Activated T-cell treated with anti-CD3 and anti-CD28 coated beads for 1 hour (primary cell): ENCODE data around the gene TMEM109.

Experiments used
- DNase-seq: peaks from one replicate; pipeline ENCODE4 v3.0.0-alpha.2; 2020; ENCODE audit warnings: low read depth

The TMEM109 gene

GRCh38 chr11:60910281-60910687 lies 3.7 kb upstream of the TMEM109 start:
- DNase-seq = no peak

GRCh38 chr11:60910711-60911380 lies 3.1 kb upstream of the TMEM109 start:
- no peak for DNase-seq

- no peak for DNase-seq
These were observed 1.6 kb upstream of the TMEM109 start for GRCh38 chr11:60912223-60912850.

- DNase-seq = no peak
These were observed 968 bp upstream of the TMEM109 start for GRCh38 chr11:60912851-60913528.

GRCh38 chr11:60914633-60915247 lies 782 bp downstream of the TMEM109 start:
- DNase-seq = no peak

GRCh38 chr11:60915248-60915914 lies 1.4 kb downstream of the TMEM109 start:
- peak; percentile 55 for DNase-seq

GRCh38 chr11:60916669-60917206 lies 2.8 kb downstream of the TMEM109 start:
- DNase-seq = no peak

- no peak for DNase-seq
These were observed 3.3 kb downstream of the TMEM109 start for GRCh38 chr11:60917267-60917666.

- no peak for DNase-seq
These were observed 4.4 kb downstream of the TMEM109 start for GRCh38 chr11:60918251-60918938.

- DNase-seq = no peak
These were observed 4.9 kb downstream of the TMEM109 start for GRCh38 chr11:60918939-60919265.

GRCh38 chr11:60919320-60919719 lies 5.4 kb downstream of the TMEM109 start:
- no peak for DNase-seq

- no peak for DNase-seq
These were observed 6.0 kb downstream of the TMEM109 start for GRCh38 chr11:60919956-60920355.

- no peak for DNase-seq
These were observed 7.3 kb downstream of the TMEM109 start for GRCh38 chr11:60921259-60921658.

GRCh38 chr11:60921777-60922335 lies 7.9 kb downstream of the TMEM109 start:
- DNase-seq = no peak

- DNase-seq = no peak
These were observed 8.9 kb downstream of the TMEM109 start for GRCh38 chr11:60922906-60923305.

GRCh38 chr11:60923326-60923725 lies 9.4 kb downstream of the TMEM109 start:
- no peak for DNase-seq

- no peak for DNase-seq
These were observed 9.8 kb downstream of the TMEM109 start for GRCh38 chr11:60923800-60924109.

- DNase-seq = no peak
These were observed 10.3 kb downstream of the TMEM109 start, which contains the start of gene TMEM132A for GRCh38 chr11:60924110-60924905. Gene TMEM132A (plus strand): TSS chr11:60924460. CDS start chr11:60924634, 174 bp downstream.

GRCh38 chr11:60924906-60925853 lies 11.2 kb downstream of the TMEM109 start:
- no peak for DNase-seq
